NCI-H1694 treated with DMSO at 0.1 percent for 48 hours (cell line): ENCODE measurements around the gene PSMD3.

Experiments
- DNase-seq: peaks from one replicate; lab custom pipeline; 2025; lab: John Stamatoyannopoulos, UW

The PSMD3 gene

DNA sequence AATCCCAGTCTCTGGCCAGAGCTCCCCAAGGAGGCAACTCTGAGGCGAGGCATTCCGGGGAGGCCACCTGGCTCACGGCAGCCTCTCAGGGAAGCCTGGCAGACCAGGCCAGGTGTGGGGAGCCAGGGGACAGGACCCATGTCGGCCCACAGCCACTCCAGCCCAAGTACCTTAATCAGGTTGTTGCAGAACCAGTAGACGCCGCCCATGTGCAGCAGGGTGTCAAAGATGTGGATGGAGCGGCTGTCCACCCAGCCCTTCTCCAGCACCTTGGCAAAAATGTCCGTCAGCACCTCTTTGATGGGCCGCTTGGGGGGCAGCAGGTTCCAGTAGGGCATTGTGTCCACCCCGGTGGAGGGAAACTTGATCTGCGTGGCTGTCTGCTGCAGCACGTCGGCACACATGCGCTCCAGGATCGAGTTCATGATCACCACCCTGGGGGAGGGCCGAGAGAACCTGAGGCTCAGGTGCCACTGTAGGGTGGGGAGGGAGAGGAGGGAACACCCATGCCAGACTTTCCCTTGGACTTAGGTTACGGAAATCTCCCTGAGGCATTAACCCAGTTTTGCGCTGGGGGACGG, 42.4 kb downstream of the PSMD3 start:
- no peak for DNase-seq

- no peak for DNase-seq
Measured at GRCh38 chr17:40023590-40024292, 43.1 kb downstream of the PSMD3 start.

DNA sequence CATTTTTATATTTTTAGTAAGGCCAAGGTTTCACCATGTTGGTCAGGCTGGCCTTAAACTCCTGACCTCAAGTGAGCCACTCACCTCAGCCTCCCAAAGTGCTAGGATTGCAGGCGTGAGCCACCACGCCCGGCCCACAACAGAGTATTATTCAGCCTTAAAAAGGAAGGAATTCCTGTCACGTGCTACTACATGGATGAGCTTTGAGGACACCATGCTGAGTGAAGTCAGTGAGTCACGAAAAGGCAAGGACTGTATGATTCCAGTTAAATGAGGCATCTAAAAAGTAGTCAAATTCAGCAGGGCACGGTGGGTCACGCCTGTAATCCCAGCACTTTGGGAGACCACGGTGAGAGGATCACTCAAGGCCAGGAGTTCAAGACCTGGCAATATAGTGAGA, 44.3 kb downstream of the PSMD3 start:
- no peak for DNase-seq

GRCh38 chr17:40025559-40025958, 45.0 kb downstream of the PSMD3 start:
- DNase-seq = no peak

GRCh38 chr17:40025991-40026815, 45.6 kb downstream of the PSMD3 start:
- DNase-seq = peak; percentile 64

DNA sequence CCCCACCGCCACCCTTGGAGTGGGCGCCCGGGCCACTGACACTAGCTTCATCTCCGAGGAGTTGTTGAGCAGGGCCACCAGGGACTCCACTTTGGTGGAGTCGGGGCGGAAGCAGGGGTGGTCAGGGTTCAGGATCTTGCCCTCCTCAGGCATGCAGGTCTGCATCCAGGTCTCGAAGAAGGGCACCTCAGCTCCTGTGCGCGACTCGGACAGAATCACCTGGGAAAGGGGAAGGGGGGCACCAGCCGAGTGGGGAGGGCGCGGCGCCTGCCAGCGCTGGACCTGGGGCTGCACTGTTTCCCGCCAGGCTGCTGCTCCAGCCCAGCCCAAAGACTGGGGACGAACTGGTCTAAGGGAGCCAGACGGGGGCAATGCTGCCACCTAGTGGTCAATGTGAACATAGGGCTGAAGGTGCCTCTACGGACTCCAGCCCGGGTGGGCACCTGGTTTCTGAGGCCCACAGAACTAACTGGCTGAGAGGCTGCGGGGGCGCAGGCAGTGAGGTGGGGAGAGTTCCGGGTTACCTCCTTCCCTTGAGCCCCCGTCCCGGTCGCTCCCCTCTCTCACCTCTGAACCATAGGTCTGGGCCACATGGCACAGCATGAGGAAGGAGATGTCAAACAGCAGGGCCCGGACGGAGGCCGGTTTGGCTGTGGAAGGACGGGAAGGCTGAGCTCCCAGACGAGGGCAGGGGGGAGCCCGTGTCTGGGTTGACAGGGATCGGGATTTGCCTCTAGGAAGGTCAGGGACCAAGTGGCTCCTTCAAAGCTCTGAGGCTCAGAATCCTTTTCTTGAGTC, 46.4 kb downstream of the PSMD3 start:
- DNase-seq = peak; percentile 75

DNA sequence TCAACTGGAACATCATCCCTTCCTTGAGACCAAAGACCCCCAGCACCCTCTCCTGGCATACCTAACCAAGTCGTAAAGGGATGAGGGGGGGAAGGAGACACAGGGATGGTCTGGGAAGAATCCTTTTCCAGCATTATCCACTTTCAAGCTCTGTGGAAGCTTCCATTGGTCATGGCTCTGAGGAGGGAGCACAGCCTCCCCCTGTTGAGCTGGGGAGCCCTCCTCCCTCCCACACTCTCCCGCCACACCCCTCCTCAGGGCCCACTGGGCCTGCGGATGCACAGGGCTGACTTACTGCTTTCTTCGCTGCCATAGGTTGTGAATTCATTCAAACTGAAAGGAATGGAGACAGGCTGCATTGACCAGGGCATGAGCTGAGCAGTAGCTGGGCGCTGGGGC, 47.0 kb downstream of the PSMD3 start:
- no peak for DNase-seq

DNA sequence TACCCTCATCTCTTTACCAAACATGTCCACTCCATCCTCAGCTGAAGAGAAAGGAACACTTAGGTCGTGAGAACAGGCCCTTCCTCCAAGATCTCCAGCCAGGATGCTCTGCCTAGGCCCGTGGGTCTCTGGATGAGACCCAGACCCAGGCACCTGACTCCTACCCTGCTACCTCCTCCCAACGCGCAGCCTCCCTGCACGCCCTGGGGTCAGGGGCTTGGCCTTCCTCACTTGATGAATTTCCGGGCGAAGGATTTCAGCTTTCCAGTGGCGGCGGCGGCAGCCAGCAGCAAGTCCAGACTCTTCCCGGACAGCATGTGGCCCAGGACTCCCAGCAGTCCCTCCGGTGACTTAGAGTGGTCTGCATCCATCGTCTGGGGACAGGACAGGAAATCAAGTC, 48.0 kb downstream of the PSMD3 start:
- DNase-seq = no peak

GRCh38 chr17:40031706-40032105, 51.1 kb downstream of the PSMD3 start:
- DNase-seq = no peak

GRCh38 chr17:40032322-40033320, 52.0 kb downstream of the PSMD3 start:
- no peak for DNase-seq

DNA sequence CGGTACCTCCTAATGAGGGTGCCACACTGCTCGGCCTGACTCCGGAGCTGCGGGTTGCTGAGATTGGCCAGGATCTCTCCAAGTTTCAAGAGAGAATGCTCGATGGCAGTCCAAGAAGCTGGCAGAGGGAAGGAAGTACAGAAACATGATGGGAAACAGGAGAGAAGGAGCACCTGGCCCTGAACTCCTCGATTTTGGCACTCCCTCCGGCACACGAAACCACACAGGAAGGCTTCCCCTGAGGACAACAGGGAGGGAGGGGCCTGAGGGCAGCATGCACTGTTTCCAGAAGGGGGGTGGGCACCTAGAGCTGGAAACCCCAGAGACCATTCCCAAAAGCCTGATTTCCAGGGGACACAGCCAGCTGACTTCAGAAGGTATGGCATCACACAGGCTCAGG, 52.7 kb downstream of the PSMD3 start:
- no peak for DNase-seq

GRCh38 chr17:40034426-40035161, 54.0 kb downstream of the PSMD3 start:
- no peak for DNase-seq

DNA sequence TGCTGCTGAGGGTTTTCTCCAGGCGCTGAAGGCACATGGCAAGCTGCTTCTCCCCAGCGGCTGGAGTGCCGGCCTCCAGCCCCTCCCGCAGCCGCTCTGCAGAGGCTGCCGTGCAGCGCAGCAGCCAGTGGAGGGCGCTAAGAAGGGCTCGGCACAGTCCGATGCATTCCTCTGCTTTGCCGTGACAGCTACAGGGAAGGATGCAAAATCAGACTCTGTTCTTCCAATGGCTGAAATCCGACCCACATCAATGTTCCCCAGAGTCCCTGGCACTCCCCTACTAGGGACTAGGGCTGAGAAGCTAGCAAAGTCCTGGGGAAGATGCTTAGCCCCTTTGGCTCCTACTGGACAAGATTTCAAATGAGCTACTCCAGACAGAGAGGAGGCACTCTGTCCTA, 54.6 kb downstream of the PSMD3 start:
- DNase-seq = peak; percentile 50

GRCh38 chr17:40038882-40039513, 58.4 kb downstream of the PSMD3 start:
- DNase-seq = peak; percentile 41

- DNase-seq = no peak
Measured at GRCh38 chr17:40041196-40041595, 60.6 kb downstream of the PSMD3 start.
